Activated naive CD4-positive, alpha-beta T cell treated with anti-CD3 and anti-CD28 coated beads for 36 hours (primary cell): ENCODE results near the gene SNX13. TPM values are rescaled to one million over a fixed set of nuclear protein-coding genes. Genes with fewer than 3 reads are reported as not detected.

Source experiments
- CTCF ChIA-PET: fragments of 350-600 bp; sonication (Branson Sonifier 250); formaldehyde crosslinking; loops from one replicate; lab custom pipeline; 2021; ENCODE audit warnings: antibody characterized with exemption; lab: Charles Lee
- DNase-seq: peaks from one replicate; pipeline ENCODE4 v3.0.0-alpha.2; 2020
- H3K27ac Mint-ChIP-seq: one replicate; pipeline ENCODE4 v1.8.0; 2021; ENCODE audit warnings: mild to moderate bottlenecking, mixed read lengths
- H3K27me3 Mint-ChIP-seq: one replicate; pipeline ENCODE4 v1.8.0; 2021; ENCODE audit warnings: low read depth, mixed read lengths
- H3K36me3 Mint-ChIP-seq: one replicate; pipeline ENCODE4 v1.8.0; 2021; ENCODE audit warnings: low read depth, mixed read lengths
- H3K4me1 Mint-ChIP-seq: one replicate; pipeline ENCODE4 v1.8.0; 2021; ENCODE audit warnings: low read depth, mixed read lengths
- H3K4me3 Mint-ChIP-seq: one replicate; pipeline ENCODE4 v1.8.0; 2021; ENCODE audit warnings: mild to moderate bottlenecking, moderate library complexity, mixed read lengths
- H3K9me3 Mint-ChIP-seq: one replicate; pipeline ENCODE4 v1.8.0; 2021; ENCODE audit warnings: mixed read lengths
- intact Hi-C: fragments of 100-400 bp; cut with micrococcal nuclease; formaldehyde crosslinking; loops from one replicate; pipeline ENCODE4 v1.15.1; 2023
- total RNA-seq, 2 experiments: library from RNA; stranded (reverse); gene quantifications; one replicate each; pipeline ENCODE4 v1.2.3, GENCODE V29; 2021

The SNX13 gene
- total RNA-seq, 2 experiments from 2014 or later = 19.5 to 20.3 TPM

- Mint-ChIP-seq H3K9me3 (no peaks in the 10 kb centered on the region), H3K36me3 (no peaks in the 10 kb centered on the region), H3K27me3 (no peaks in the 10 kb centered on the region), H3K4me1 (no peaks in the 10 kb centered on the region), H3K4me3 (no peak overlapping the region), H3K27ac (no peak overlapping the region)
- CTCF ChIA-PET = no interaction called here
- DNase-seq = no peak
- intact Hi-C loops = no loop called here
Measured at GRCh38 chr7:17968791-17969715, 28.8 kb upstream of the SNX13 start.

DNA sequence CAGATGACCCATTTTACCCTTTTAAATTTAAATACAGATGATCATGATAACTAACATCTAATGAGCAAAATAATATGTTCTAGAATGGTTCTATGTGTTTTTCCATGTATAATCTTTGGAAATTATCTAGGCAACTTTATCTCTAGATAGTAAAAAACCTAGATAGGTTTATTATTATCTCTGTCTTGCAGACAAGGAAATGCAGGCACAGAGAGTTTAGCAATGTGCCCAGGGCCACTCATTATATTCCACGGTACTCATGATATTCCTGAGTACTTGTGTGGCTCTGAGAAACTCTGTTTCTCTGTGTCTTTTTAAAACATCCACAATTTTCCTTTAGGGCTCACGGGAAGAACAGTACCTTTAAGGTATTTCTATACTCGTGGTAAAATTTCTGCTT lies 26.4 kb upstream of the SNX13 start:
- no peak for DNase-seq
- CTCF ChIA-PET = no interaction called here
- Mint-ChIP-seq H3K4me3 (no peak overlapping the region), H3K27ac (no peak overlapping the region), H3K4me1 (no peaks in the 10 kb centered on the region), H3K36me3 (no peaks in the 10 kb centered on the region), H3K27me3 (no peaks in the 10 kb centered on the region), H3K9me3 (no peaks in the 10 kb centered on the region)
- intact Hi-C loops = no loop called here

- CTCF ChIA-PET = no interaction called here
- Mint-ChIP-seq H3K4me3 (no peak overlapping the region), H3K27me3 (no peaks in the 10 kb centered on the region), H3K36me3 (no peaks in the 10 kb centered on the region), H3K27ac (no peak overlapping the region), H3K4me1 (no peaks in the 10 kb centered on the region), H3K9me3 (no peaks in the 10 kb centered on the region)
- DNase-seq = no peak
- intact Hi-C loops = no loop called here
Measured at GRCh38 chr7:17965603-17966002, 25.3 kb upstream of the SNX13 start.

DNA sequence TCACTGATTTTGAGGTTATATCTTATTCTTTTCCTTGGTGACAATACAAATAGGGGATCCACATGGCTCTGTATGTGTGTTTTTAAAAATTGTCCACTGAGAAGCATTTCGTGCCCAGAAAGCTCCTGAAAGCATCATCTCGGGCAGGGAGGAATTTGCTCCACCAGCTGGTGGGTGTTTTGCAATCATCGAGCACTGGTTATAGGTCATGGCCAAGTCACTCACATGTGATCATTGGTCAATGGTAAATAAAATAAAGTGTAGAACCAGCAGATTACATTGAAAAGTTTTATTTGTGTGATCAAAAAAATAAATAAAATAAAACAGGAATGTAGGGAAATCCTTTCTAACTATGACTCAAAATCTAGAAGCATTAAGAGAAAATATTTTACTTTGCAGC lies 23.0 kb upstream of the SNX13 start:
- DNase-seq = no peak
- H3K27me3 Mint-ChIP-seq = peaks cover 4% of the 10 kb centered on the region
- intact Hi-C loops = no loop called here
- no peaks in the 10 kb centered on the region for H3K4me1 Mint-ChIP-seq
- H3K27ac Mint-ChIP-seq = no peak overlapping the region
- CTCF ChIA-PET = interaction anchor here (1.4 kb wide), 1 partner anchor 193 kb away, joined by 4 read pairs; no protein-coding TSS in a partner anchor
- H3K9me3 Mint-ChIP-seq = no peaks in the 10 kb centered on the region
- no peak overlapping the region for H3K4me3 Mint-ChIP-seq
- no peaks in the 10 kb centered on the region for H3K36me3 Mint-ChIP-seq

DNA sequence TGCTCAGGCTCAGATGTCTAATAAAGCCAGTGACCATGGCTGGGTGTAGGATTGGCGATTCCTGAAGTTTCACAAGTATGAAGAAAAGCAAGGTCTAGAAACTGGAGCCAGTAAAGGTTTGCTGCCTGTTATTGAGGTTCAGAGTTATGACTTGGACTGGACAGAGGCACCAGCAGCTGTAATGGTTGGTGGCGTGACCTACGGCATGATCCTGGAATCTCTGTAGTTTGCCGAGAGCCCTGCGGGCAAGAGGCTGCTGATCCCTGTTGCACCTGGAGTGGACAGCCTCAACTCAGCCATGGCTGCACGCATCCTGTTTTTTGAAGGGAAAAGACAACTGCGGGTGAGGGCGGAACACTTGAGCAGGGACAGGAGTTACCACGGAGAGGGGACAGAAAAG lies 22.4 kb upstream of the SNX13 start:
- H3K27me3 Mint-ChIP-seq = peaks cover 6% of the 10 kb centered on the region
- H3K9me3 Mint-ChIP-seq = no peaks in the 10 kb centered on the region
- H3K4me3 Mint-ChIP-seq = no peak overlapping the region
- intact Hi-C loops = no loop called here
- no peaks in the 10 kb centered on the region for H3K4me1 Mint-ChIP-seq
- no peak overlapping the region for H3K27ac Mint-ChIP-seq
- DNase-seq = no peak
- CTCF ChIA-PET = no interaction called here
- no peaks in the 10 kb centered on the region for H3K36me3 Mint-ChIP-seq

GRCh38 chr7:17957871-17958270 lies 17.6 kb upstream of the SNX13 start:
- DNase-seq = no peak
- intact Hi-C loops = no loop called here
- H3K4me1 Mint-ChIP-seq = peaks cover 8% of the 10 kb centered on the region
- no peaks in the 10 kb centered on the region for H3K36me3 Mint-ChIP-seq
- H3K9me3 Mint-ChIP-seq = no peaks in the 10 kb centered on the region
- no peak overlapping the region for H3K4me3 Mint-ChIP-seq
- no peak overlapping the region for H3K27ac Mint-ChIP-seq
- CTCF ChIA-PET = interaction anchor here (1.2 kb wide), 1 partner anchor 186 kb away, joined by 3 read pairs; no protein-coding TSS in a partner anchor
- peaks cover 14% of the 10 kb centered on the region for H3K27me3 Mint-ChIP-seq

DNA sequence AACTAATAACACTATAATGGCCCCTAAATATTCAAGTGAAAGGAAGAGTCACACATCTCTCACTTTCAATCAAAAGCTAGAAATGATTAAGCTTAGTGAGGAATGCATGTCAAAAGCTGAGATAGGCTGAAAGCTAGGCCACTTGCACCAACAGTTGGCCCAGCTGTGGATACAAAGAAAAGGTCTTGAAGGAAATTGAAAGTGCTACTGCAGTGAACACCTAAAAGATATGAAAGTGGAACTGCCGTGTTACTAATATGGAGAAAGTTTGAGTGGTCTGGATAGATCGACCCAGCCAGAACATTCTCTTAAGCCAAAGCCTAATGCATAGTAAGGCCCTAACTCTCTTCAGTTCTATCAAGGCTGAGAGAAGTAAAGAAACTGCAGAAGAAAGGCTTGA lies 12.1 kb upstream of the SNX13 start:
- CTCF ChIA-PET = interaction anchor here (1.0 kb wide), 1 partner anchor 40 kb away, joined by 5 read pairs; no protein-coding TSS in a partner anchor
- peaks cover 19% of the 10 kb centered on the region for H3K4me1 Mint-ChIP-seq
- H3K9me3 Mint-ChIP-seq = no peaks in the 10 kb centered on the region
- intact Hi-C loops = loop anchor here (1.0 to 2.0 kb wide), 2 partner anchors 11 to 40 kb away; no protein-coding TSS in a partner anchor
- peak; percentile 49 for DNase-seq
- peaks cover 9% of the 10 kb centered on the region for H3K27me3 Mint-ChIP-seq
- H3K27ac Mint-ChIP-seq = no peak overlapping the region
- no peak overlapping the region for H3K4me3 Mint-ChIP-seq
- H3K36me3 Mint-ChIP-seq = no peaks in the 10 kb centered on the region

DNA sequence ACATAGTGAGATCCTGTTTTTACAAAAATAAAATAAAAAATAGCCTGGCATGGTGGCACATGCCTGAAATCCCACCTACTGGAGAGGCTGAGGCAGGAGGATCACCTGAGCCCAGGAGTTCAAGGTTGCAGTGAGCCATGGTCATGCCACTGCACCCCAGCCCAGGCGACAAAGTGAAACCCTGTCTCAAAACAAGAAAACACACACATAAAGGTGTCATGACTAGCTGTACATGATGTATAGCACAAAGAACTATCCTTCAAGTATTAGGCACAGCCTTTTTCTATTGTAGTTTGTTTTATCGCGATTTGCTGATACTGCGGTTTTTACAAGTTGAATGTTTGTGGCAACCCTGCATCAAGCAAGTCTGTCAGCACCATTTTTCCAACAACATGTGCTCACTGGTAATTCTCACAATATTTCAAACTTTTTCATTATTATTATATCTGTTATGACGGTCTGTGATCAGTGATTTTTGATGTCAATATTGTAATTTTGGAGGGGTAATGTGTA lies 11.5 kb upstream of the SNX13 start:
- intact Hi-C loops = loop anchor here (1.0 to 2.0 kb wide), 2 partner anchors 10 to 41 kb away; no protein-coding TSS in a partner anchor
- peaks cover 9% of the 10 kb centered on the region for H3K27me3 Mint-ChIP-seq
- no peaks in the 10 kb centered on the region for H3K9me3 Mint-ChIP-seq
- no peaks in the 10 kb centered on the region for H3K36me3 Mint-ChIP-seq
- H3K4me3 Mint-ChIP-seq = no peak overlapping the region
- peaks cover 20% of the 10 kb centered on the region for H3K4me1 Mint-ChIP-seq
- DNase-seq = peak; percentile 7
- no peak overlapping the region for H3K27ac Mint-ChIP-seq
- CTCF ChIA-PET = interaction anchor here (1.0 kb wide), 1 partner anchor 41 kb away, joined by 5 read pairs; no protein-coding TSS in a partner anchor

DNA sequence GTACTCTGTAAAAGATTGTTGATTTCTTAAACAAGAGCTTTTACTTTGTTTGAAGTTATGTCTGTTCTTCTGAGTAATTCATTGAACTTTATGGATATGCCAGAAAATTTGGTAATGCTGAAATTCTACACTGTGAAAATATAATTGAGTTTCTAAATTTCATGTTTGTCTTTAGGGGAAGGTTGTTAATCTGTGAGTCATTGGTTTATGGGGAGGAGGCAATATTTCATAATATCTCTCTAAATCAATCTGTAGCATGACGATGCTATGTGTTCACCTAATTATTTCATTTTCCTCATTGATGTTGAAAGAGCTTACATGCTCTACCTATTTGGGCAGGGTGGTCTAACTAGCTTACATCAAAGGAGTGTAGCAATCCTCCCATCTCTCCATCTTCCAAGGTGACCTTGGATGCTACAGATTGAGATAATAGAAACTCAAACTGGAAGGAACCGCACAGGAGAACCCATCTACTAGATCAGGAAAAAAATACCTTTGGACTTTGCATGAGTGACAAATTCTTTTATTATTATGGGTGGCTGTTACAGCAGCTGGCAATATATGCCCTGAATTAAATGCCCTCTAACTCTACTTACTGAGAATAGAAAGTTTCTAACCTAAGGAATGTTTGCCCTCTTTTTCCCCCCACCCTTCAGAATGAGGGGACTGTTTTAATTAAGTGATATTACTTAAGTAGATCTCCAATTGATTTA lies 8.4 kb upstream of the SNX13 start:
- peaks cover 22% of the 10 kb centered on the region for H3K4me1 Mint-ChIP-seq

GRCh38 chr7:17947620-17948019 lies 7.3 kb upstream of the SNX13 start:
- Mint-ChIP-seq H3K9me3 (no peaks in the 10 kb centered on the region), H3K4me1 (peaks cover 18% of the 10 kb centered on the region), H3K36me3 (no peaks in the 10 kb centered on the region), H3K27ac (no peak overlapping the region), H3K4me3 (no peak overlapping the region), H3K27me3 (no peaks in the 10 kb centered on the region)
- intact Hi-C loops = no loop called here
- CTCF ChIA-PET = interaction anchor here (1.0 kb wide), 1 partner anchor 12 kb away, joined by 3 read pairs; no protein-coding TSS in a partner anchor
- no peak for DNase-seq

More for the DNA sequence above, 8.4 kb upstream of the SNX13 start:
- CTCF ChIA-PET = interaction anchor here (0.6 kb wide), 2 partner anchors 16 to 1292 kb away, joined by 3 to 5 read pairs; no protein-coding TSS in a partner anchor
- H3K27ac Mint-ChIP-seq = no peak overlapping the region
- no peaks in the 10 kb centered on the region for H3K27me3 Mint-ChIP-seq
- H3K4me3 Mint-ChIP-seq = no peak overlapping the region
- intact Hi-C loops = no loop called here
- no peaks in the 10 kb centered on the region for H3K9me3 Mint-ChIP-seq
- H3K36me3 Mint-ChIP-seq = no peaks in the 10 kb centered on the region
- DNase-seq = no peak

- peak overlapping the region; percentile 13 for H3K4me3 Mint-ChIP-seq
- intact Hi-C loops = no loop called here
- H3K9me3 Mint-ChIP-seq = no peaks in the 10 kb centered on the region
- peaks cover 21% of the 10 kb centered on the region for H3K4me1 Mint-ChIP-seq
- CTCF ChIA-PET = interaction anchor here (0.6 to 1.0 kb wide), 2 partner anchors 13 to 77 kb away, joined by 3 read pairs; no protein-coding TSS in a partner anchor
- no peaks in the 10 kb centered on the region for H3K27me3 Mint-ChIP-seq
- DNase-seq = no peak
- no peaks in the 10 kb centered on the region for H3K36me3 Mint-ChIP-seq
- no peak overlapping the region for H3K27ac Mint-ChIP-seq
Measured at GRCh38 chr7:17946591-17946990, 6.3 kb upstream of the SNX13 start.

DNA sequence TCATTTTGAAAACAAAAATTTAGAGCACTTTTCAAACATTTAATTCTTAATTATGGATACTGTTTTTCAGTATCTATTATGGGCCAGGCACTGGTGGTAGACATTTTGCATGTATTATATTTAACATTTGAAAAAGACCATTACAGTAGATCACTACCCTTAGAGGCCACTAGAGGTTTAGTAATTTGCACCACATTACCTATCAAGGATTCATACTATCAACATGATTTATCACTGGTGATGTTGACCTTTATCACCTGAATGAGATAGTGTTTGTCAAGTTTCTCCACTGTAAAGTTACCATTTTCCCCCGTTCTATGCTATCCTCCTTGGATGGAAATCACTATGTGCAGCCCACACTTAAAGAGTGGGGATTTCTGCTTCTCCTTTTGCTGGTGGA lies 4.4 kb upstream of the SNX13 start:
- peaks cover 2% of the 10 kb centered on the region for H3K36me3 Mint-ChIP-seq
- peaks cover 25% of the 10 kb centered on the region for H3K4me1 Mint-ChIP-seq
- no peak for DNase-seq
- no peak overlapping the region for H3K27ac Mint-ChIP-seq
- H3K27me3 Mint-ChIP-seq = no peaks in the 10 kb centered on the region
- intact Hi-C loops = loop anchor here (5.0 kb wide), 1 partner anchor 712 kb away; no protein-coding TSS in a partner anchor
- no peak overlapping the region for H3K4me3 Mint-ChIP-seq
- no peaks in the 10 kb centered on the region for H3K9me3 Mint-ChIP-seq
- CTCF ChIA-PET = no interaction called here
